Smooth muscle cell (in vitro differentiated cells): ENCODE data around the gene LHPP. TPM values are rescaled to one million over a fixed set of nuclear protein-coding genes. Genes with fewer than 3 reads are reported as not detected.

ENCODE experiments used
- DNase-seq: peaks from one replicate; lab custom pipeline; 2025; ENCODE audit not compliant: unreplicated experiment; lab: John Stamatoyannopoulos, UW
- H2AFZ ChIP-seq: fragments of 200-600 bp; sonication (generic); 2 replicates; pipeline ENCODE4 v1.6.0; 2016; ENCODE audit warnings: antibody characterized with exemption, low read depth, mild to moderate bottlenecking
- H3F3A ChIP-seq: fragments of 200-600 bp; sonication (generic); 2 replicates; pipeline ENCODE4 v1.6.0; 2017; ENCODE audit warnings: antibody characterized with exemption, low read depth
- H3K27ac ChIP-seq: fragments of 200-600 bp; sonication (generic); 2 replicates; pipeline ENCODE4 v1.5.1; 2016; ENCODE audit warnings: low read depth, mild to moderate bottlenecking
- H3K27me3 ChIP-seq: fragments of 200-600 bp; sonication (generic); 2 replicates; pipeline ENCODE4 v1.6.1; 2016; ENCODE audit warnings: low read depth, mild to moderate bottlenecking
- H3K36me3 ChIP-seq: fragments of 200-600 bp; sonication (generic); 2 replicates; pipeline ENCODE4 v1.5.1; 2016; ENCODE audit warnings: low read depth
- H3K4me1 ChIP-seq: fragments of 200-600 bp; sonication (generic); 2 replicates; pipeline ENCODE4 v1.5.1; 2016; ENCODE audit warnings: low read depth
- H3K4me2 ChIP-seq: fragments of 200-600 bp; sonication (generic); 2 replicates; pipeline ENCODE4 v1.6.0; 2016; ENCODE audit warnings: mild to moderate bottlenecking
- H3K4me3 ChIP-seq: fragments of 200-600 bp; sonication (generic); 2 replicates; pipeline ENCODE4 v1.5.1; 2016; ENCODE audit warnings: mild to moderate bottlenecking
- H3K79me2 ChIP-seq: fragments of 200-600 bp; sonication (generic); 2 replicates; pipeline ENCODE4 v1.6.0; 2016; ENCODE audit warnings: low read depth, mild to moderate bottlenecking
- H3K9ac ChIP-seq: fragments of 200-600 bp; sonication (generic); 2 replicates; pipeline ENCODE4 v1.6.0; 2016; ENCODE audit warnings: low read depth
- H3K9me3 ChIP-seq: fragments of 200-600 bp; sonication (generic); replicated peaks from 2 replicates; pipeline ENCODE4 v1.5.1; 2016; ENCODE audit warnings: low read depth
- H4K20me1 ChIP-seq: fragments of 200-600 bp; sonication (generic); 2 replicates; pipeline ENCODE4 v1.6.0; 2016; ENCODE audit warnings: low read depth
- WGBS: methylation state at CpG from one replicate; pipeline ENCODE4 v1.1.7; 2016; ENCODE audit warnings: low lambda C conversion rate; 5-methylcytosine and 5-hydroxymethylcytosine counted together
- polyA plus RNA-seq: library from polyadenylated mRNA; unstranded; fragments of >200 nt; fragmentation: Nextera tagmentation; extraction: Ambion mirVana; gene quantifications from 2 replicates; pipeline ENCODE4 v1.2.1, GENCODE V29; 2016
- total RNA-seq: library from RNA; depleted of rRNA; stranded (reverse); fragments of >200 nt; gene quantifications from 2 replicates; pipeline ENCODE4 v1.2.3, GENCODE V29; 2014
- TF ChIP-seq, protein P1 (sequence below): fragments of 200-600 bp; sonication (generic); IDR thresholded peaks from 2 replicates; pipeline ENCODE4 v1.5.1; 2017; ENCODE audit warnings: borderline replicate concordance, mild to moderate bottlenecking, antibody characterized with exemption; ENCODE audit not compliant: insufficient read depth, poor library complexity, severe bottlenecking

LHPP gene, protein sequence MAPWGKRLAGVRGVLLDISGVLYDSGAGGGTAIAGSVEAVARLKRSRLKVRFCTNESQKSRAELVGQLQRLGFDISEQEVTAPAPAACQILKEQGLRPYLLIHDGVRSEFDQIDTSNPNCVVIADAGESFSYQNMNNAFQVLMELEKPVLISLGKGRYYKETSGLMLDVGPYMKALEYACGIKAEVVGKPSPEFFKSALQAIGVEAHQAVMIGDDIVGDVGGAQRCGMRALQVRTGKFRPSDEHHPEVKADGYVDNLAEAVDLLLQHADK
- 7.6 and 9.7 TPM in 2 replicates for total RNA-seq
- polyA plus RNA-seq, result 11.3 and 14.0 TPM in 2 replicates

DNA sequence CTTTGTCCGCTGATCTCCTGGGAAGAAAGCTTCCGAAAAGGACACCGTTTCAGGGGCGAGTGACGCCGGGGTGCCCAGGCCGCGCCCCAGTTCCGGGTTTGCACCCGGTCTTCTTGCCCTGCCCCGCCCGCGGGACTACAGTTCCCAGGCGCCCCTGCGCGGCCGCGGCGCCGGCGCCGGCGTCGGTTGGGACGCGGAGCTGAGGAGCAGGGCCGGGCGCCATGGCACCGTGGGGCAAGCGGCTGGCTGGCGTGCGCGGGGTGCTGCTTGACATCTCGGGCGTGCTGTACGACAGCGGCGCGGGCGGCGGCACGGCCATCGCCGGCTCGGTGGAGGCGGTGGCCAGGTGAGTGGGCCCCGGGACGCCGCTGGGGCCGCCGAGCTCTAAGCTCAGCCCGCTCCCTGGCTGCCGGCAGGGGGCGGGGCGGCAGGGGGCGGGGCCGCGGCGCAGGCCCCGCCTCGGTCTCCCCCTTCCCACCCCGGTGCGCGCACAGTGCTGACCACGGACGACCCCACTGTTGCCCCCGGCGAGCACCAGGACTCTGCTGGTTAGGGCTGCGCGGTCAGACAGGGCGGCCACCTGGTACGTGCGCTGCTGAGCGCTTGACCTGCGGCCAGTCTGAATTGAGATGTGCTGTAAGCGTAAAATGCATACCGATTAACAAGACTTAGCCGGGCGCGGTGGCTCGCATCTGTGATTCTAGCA lies at the start of gene LHPP:
TSS of gene LHPP (plus strand) at position 182 of the 706 bp plus-strand sequence. CDS start at position 222, 40 bp downstream.
- H3K9ac ChIP-seq, result peak within 1 kb of the TSS; percentile 34
- H3K79me2 ChIP-seq, result no peaks in the 10 kb centered on the region
- no peaks in the 10 kb centered on the region for H3F3A ChIP-seq
- no peaks in the 10 kb centered on the region for H3K36me3 ChIP-seq
- no peak within 1 kb of the TSS for H3K27ac ChIP-seq
- no peaks in the 10 kb centered on the region for H4K20me1 ChIP-seq
- peak; percentile 56 for DNase-seq
- H2AFZ ChIP-seq, result peak within 1 kb of the TSS; percentile 99
- WGBS, result 3% methylated on average over 53 of the region's 81 CpGs
- no peaks in the 10 kb centered on the region for H3K9me3 ChIP-seq
- no peaks in the 10 kb centered on the region for H3K27me3 ChIP-seq
- peak within 1 kb of the TSS; percentile 94 for H3K4me3 ChIP-seq
- TF ChIP-seq, protein P1, sequence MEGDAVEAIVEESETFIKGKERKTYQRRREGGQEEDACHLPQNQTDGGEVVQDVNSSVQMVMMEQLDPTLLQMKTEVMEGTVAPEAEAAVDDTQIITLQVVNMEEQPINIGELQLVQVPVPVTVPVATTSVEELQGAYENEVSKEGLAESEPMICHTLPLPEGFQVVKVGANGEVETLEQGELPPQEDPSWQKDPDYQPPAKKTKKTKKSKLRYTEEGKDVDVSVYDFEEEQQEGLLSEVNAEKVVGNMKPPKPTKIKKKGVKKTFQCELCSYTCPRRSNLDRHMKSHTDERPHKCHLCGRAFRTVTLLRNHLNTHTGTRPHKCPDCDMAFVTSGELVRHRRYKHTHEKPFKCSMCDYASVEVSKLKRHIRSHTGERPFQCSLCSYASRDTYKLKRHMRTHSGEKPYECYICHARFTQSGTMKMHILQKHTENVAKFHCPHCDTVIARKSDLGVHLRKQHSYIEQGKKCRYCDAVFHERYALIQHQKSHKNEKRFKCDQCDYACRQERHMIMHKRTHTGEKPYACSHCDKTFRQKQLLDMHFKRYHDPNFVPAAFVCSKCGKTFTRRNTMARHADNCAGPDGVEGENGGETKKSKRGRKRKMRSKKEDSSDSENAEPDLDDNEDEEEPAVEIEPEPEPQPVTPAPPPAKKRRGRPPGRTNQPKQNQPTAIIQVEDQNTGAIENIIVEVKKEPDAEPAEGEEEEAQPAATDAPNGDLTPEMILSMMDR, result peak; percentile 40
- H3K4me2 ChIP-seq, result peak within 1 kb of the TSS; percentile 91
- no peaks in the 10 kb centered on the region for H3K4me1 ChIP-seq

DNA sequence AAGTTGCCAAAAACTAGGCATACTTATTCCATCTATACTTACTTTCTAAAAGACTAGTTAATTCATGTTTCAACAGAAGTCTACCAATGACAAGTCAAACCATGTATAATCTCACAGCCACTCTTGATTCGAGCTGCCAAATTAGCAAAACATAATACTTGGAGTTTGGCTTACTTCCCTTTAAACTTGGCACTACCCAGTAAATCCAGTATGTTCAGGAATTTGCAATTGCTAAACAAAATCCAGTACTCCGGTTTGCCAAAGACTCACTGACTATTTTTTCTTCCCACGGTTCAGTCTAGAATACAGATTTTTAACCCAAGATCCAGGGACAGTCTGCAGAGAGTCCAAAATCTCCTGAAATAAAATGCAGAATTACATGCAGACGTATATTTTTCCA lies 47.5 kb upstream of the LHPP start:
- no peaks in the 10 kb centered on the region for H3K27me3 ChIP-seq
- TF ChIP-seq, protein P1, result no peak
- H3K4me3 ChIP-seq, result no peak overlapping the region
- no peak overlapping the region for H3K9ac ChIP-seq
- H3K9me3 ChIP-seq, result no peaks in the 10 kb centered on the region
- no peaks in the 10 kb centered on the region for H3K36me3 ChIP-seq
- H4K20me1 ChIP-seq, result peaks cover 90% of the 10 kb centered on the region
- peaks cover 82% of the 10 kb centered on the region for H3K79me2 ChIP-seq
- no peak for DNase-seq
- WGBS, result 84% methylated on average over 4 of the region's 4 CpGs
- peaks cover 4% of the 10 kb centered on the region for H3K4me1 ChIP-seq
- no peak overlapping the region for H3K27ac ChIP-seq
- H2AFZ ChIP-seq, result no peak overlapping the region
- no peaks in the 10 kb centered on the region for H3F3A ChIP-seq
- no peak overlapping the region for H3K4me2 ChIP-seq

DNA sequence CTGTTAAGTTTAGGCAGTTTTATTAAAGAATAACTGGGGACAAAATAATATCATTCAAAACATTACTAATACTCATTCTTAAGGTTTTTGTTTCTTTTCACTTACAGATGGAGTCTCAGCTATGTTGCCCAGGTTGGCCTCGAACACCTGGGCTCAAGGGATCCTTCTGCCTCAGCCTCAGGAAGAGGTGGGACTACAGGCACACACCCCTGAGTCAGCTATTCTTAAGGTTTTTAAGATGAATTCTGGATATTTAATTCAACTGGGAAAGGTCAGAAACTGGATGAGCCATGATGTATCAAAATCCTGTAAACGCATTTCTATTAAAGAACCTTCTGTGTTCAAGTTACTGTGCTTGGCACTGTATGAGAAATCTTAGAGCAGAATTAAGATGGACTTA lies 46.4 kb upstream of the LHPP start:
- Histone ChIP-seq H3K27ac (no peak overlapping the region), H3K4me1 (peaks cover 4% of the 10 kb centered on the region), H4K20me1 (peaks cover 79% of the 10 kb centered on the region), H3K4me3 (peak overlapping the region; percentile 75), H2AFZ (no peak overlapping the region), H3K36me3 (no peaks in the 10 kb centered on the region), H3F3A (no peaks in the 10 kb centered on the region), H3K9me3 (no peaks in the 10 kb centered on the region), H3K9ac (no peak overlapping the region), H3K79me2 (peaks cover 73% of the 10 kb centered on the region), H3K4me2 (no peak overlapping the region), H3K27me3 (no peaks in the 10 kb centered on the region)
- WGBS, result 91% methylated on average over 2 of the region's 2 CpGs
- no peak for DNase-seq
- TF ChIP-seq, protein P1, result no peak
